ENCODE measurements around the gene ZCCHC24.

ZCCHC24 gene

DNA sequence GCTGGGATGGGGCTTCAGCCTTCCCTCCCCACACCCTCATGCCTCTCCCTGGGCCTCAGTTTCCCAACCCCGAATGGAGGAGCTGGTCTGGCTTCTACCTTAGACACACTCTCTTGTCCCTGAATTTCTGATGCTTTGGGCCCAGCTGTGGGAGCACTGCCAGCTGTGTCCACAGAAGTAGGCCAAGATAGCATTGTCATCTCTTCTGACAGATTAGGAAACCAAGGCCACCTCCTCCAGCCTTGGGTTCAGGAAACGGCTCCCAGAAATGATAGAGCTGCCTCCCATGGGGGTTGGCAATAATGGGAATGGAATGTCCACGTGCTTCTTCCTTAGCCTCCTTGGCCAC, 96.8 kb downstream of the ZCCHC24 start:
- no peaks in the 10 kb centered on the region for H3K9me3 ChIP-seq
- intact Hi-C loops (cut with DNase I; ENCODE audit: low total_unique reads) = no loop called here
- H3K4me3 ChIP-seq = peak overlapping the region; percentile 69 to 89
- TF ChIP-seq, protein P1, sequence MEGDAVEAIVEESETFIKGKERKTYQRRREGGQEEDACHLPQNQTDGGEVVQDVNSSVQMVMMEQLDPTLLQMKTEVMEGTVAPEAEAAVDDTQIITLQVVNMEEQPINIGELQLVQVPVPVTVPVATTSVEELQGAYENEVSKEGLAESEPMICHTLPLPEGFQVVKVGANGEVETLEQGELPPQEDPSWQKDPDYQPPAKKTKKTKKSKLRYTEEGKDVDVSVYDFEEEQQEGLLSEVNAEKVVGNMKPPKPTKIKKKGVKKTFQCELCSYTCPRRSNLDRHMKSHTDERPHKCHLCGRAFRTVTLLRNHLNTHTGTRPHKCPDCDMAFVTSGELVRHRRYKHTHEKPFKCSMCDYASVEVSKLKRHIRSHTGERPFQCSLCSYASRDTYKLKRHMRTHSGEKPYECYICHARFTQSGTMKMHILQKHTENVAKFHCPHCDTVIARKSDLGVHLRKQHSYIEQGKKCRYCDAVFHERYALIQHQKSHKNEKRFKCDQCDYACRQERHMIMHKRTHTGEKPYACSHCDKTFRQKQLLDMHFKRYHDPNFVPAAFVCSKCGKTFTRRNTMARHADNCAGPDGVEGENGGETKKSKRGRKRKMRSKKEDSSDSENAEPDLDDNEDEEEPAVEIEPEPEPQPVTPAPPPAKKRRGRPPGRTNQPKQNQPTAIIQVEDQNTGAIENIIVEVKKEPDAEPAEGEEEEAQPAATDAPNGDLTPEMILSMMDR (IDR thresholded peaks at IDR 0.05) = no peak
- H3K27me3 ChIP-seq = no peaks in the 10 kb centered on the region
- H3K27ac ChIP-seq = peak overlapping the region; percentile 74 to 85
- H3K4me1 ChIP-seq = peaks cover 0 to 25% (median 17%) of the 10 kb centered on the region in 4 donors
- H3K36me3 ChIP-seq = peaks cover 17 to 43% (median 43%) of the 10 kb centered on the region in 3 donors
- no peak for DNase-seq

DNA sequence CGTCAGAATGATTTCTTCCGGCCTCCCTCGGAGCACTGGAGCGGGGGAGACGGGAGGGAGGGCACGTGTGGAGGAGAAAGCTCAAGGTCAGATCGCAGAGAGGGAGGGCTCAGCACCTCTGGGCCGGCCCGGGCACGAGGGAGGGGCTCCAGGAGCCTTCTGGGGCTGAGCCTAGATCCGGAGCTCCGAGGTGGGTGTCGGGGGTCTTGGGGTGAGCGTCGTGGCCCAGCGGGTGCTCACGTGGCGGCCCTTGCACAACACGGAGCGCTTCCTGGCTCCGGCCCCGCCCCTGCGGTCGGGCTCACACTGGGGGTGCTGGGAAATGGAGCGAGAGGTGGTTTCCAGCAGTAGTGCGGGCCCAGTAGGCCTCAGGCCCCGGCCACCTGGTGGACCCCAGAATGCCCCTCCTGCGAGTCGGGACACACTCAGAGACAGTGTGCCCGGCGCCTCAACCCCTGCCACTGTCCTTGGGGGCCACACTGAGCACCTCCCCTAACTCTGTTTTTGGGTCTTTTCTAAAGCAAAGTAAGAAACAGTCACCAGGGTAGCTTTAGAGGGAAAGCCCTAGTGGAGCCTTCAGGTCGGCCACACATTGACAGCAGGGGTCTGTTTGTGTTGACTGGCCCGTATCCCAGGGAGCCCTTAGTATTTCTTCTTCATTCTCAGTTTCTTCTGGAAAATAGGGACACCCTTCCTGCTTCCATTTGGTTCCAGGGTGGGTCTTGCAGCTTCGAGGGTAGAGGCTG, 97.4 kb downstream of the ZCCHC24 start:
- peak; percentile 68 to 86 for DNase-seq

GRCh38 chr10:79347226-79347893, 98.1 kb downstream of the ZCCHC24 start, which contains the start of gene PPIF:
Gene PPIF, plus strand, starts transcription at chr10:79347469. Its CDS starts 80 bp downstream, at chr10:79347549.
- DNase-seq = peak; percentile 92 to 96
- peak within 1 kb of the TSS; percentile 69 to 89 for H3K4me3 ChIP-seq
- H3K27ac ChIP-seq = peak within 1 kb of the TSS; percentile 74 to 85
- H3K4me1 ChIP-seq = peaks cover 0 to 25% (median 17%) of the 10 kb centered on the region in 4 donors
- TF ChIP-seq, protein P1 (IDR thresholded peaks at IDR 0.05) = peak; percentile 98 to 99
- intact Hi-C loops (cut with DNase I; ENCODE audit: low total_unique reads) = no loop called here
- H3K9me3 ChIP-seq = no peaks in the 10 kb centered on the region
- peaks cover 9 to 33% (median 31%) of the 10 kb centered on the region in 3 donors for H3K36me3 ChIP-seq
- no peaks in the 10 kb centered on the region for H3K27me3 ChIP-seq

More for the DNA sequence above, 97.4 kb downstream of the ZCCHC24 start:
- Histone ChIP-seq H3K36me3 (peaks cover 11 to 38% (median 38%) of the 10 kb centered on the region in 3 donors), H3K4me3 (peak overlapping the region; percentile 69 to 89), H3K4me1 (peaks cover 0 to 25% (median 17%) of the 10 kb centered on the region in 4 donors), H3K9me3 (no peaks in the 10 kb centered on the region), H3K27me3 (no peaks in the 10 kb centered on the region), H3K27ac (peak overlapping the region; percentile 74 to 85)
- TF ChIP-seq, protein P1 (IDR thresholded peaks at IDR 0.05) = no peak
- intact Hi-C loops (cut with DNase I; ENCODE audit: low total_unique reads) = no loop called here

DNA sequence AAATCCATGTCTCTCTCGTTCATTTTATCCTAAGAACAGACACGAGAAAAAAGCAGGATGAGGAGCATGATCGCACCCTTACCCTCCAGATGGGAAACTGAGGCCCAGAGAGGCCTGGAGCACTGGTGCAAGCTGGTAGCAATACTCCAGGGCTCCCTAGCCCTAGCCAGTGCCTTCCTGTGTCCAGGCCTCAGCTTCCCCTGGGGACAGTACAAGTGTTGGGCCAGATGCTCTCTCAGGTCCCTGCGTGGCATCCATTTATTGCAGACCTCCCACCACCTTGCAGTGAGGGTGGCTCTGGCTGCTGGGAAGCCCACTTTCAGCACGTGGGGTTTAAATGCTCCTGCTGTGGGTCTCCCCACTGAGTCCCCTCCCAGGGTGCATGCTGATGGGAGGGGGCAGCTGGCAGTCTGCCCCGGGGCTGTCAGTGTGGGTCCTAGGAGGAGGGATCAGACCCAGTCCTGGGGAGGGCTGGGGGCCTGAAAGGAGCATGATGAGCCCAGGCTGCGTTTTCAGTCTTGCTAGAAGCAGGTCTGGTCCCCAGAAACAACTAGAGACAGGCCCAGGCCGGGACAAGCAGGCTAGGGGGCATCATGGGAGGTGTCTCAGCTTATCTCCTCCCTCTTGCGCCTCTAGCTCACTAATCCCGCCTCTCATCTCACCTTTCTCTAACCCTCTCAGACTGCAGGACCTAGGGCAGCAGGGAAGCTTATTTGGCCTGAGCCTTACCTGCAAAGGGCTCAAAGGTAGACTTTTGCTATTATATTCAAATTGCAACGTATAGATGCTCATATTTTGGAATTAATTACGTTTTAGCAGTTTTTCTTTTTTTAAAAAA, 98.8 kb downstream of the ZCCHC24 start:
- no peaks in the 10 kb centered on the region for H3K9me3 ChIP-seq
- no peaks in the 10 kb centered on the region for H3K27me3 ChIP-seq
- no peak overlapping the region for H3K27ac ChIP-seq
- H3K4me1 ChIP-seq = peaks cover 0 to 25% (median 17%) of the 10 kb centered on the region in 4 donors
- intact Hi-C loops (cut with DNase I; ENCODE audit: low total_unique reads) = no loop called here
- H3K4me3 ChIP-seq = peak overlapping the region in 1 of 2 donors; percentile 89
- H3K36me3 ChIP-seq = peaks cover 1 to 25% (median 23%) of the 10 kb centered on the region in 3 donors
- TF ChIP-seq, protein P1 (IDR thresholded peaks at IDR 0.05) = no peak
- DNase-seq = peak in 1 of 2 donors; percentile 68

GRCh38 chr10:79346012-79346340, 99.4 kb downstream of the ZCCHC24 start:
- no peaks in the 10 kb centered on the region for H3K27me3 ChIP-seq
- peaks cover 0 to 25% (median 17%) of the 10 kb centered on the region in 4 donors for H3K4me1 ChIP-seq
- intact Hi-C loops (cut with DNase I; ENCODE audit: low total_unique reads) = no loop called here
- no peaks in the 10 kb centered on the region for H3K9me3 ChIP-seq
- peaks cover 0 to 19% (median 17%) of the 10 kb centered on the region in 3 donors for H3K36me3 ChIP-seq
- H3K27ac ChIP-seq = no peak overlapping the region
- TF ChIP-seq, protein P1 (IDR thresholded peaks at IDR 0.05) = no peak
- no peak overlapping the region for H3K4me3 ChIP-seq
- DNase-seq = no peak
